Bronchus fibroblast of lung (primary cell): ENCODE measurements around the gene INPP4B. TPM values are rescaled to one million over a fixed set of nuclear protein-coding genes. Genes with fewer than 3 reads are reported as not detected.

Experiments
- total RNA-seq: library from RNA; depleted of rRNA; stranded (reverse); fragments of >200 nt; gene quantifications from 2 replicates; pipeline ENCODE4 v1.2.3, GENCODE V29; 2015

Gene INPP4B
- 5.8 and 6.9 TPM in 2 replicates for total RNA-seq

GRCh38 chr4:142846108-142846728, at the start of gene INPP4B:
Gene INPP4B, minus strand, starts transcription at chr4:142846301.

